Germinal center (tissue), 1 donor: ENCODE data around the gene SORBS1.

ENCODE experiments used
- DNase-seq: peaks from one replicate; pipeline ENCODE4 v3.0.0; 2012; ENCODE audit warnings: mixed read lengths, low spot score

The SORBS1 gene

DNA sequence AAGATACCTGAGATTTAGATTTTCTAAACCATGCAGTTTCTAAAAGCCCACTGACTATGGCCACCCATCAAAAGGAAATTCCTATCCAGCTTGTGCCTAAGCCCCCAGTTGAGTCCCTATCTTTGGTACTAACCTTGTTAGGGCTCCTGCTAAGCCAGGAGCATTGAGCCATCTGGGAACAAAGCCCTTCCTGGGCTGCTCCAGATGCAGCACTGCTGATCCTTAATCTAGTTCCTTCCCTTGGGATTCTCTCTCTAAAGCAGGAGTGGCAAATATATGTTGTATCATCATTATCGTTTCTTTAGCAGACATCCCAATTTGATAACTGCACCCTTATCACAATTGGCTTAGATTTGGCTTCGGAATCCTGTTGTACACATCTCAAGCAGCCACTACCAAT, 245.7 kb downstream of the SORBS1 start:
- no peak for DNase-seq

DNA sequence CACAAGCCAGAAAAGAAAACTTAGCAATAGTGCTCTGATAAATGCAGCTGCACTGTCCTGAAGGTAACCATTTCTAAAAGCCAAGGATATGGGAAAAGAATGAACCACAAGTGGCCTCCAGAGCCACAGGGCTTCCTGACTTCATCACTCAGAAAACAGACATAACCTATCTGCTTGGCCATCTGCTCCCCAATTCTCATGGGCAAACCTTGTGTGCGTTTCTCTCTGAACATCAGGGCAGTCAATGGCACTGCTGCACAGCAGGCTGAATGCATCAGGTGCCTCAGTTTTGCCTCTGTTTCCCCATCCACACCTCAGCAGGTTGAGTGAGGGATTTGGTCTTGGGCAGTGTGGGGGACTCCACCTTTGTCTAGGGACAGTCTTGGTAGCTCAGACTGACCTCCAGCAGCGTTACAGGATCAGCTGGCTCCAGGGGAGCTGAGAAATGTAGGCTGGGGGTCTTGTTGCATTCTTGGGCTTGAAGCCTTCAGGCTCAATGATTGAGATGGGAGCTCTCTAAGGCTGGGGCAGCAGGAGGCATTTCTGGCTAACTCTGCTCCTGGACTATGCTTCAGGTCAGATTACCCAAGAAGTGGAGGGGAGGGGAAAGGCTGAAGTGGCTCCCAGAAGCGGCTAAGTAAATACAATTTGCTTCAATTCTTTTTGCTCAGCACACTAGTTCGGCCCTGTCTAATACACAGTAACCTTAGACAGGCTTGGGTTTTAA, 246.8 kb downstream of the SORBS1 start:
- DNase-seq: no peak

GRCh38 chr10:95312986-95313495, 248.1 kb downstream of the SORBS1 start:
- DNase-seq: no peak

DNA sequence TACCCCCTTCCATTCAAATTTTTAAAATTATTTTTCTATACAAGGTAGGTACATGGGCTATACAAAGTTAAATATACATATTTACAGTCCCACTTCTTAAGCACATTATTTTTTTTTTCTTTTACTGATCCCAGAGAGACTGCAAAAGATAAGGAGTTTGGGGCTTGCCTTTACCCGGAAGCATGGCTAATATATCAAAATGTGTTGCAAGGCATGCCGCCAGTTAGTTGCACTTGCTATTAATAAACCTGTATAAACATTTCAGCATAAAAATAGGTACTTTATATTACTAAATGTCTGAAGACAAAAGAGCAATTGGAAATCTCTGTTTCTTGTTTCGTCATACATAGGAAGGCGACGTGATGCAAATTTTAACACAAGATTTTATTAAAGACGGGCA, 248.9 kb downstream of the SORBS1 start:
- no peak for DNase-seq

DNA sequence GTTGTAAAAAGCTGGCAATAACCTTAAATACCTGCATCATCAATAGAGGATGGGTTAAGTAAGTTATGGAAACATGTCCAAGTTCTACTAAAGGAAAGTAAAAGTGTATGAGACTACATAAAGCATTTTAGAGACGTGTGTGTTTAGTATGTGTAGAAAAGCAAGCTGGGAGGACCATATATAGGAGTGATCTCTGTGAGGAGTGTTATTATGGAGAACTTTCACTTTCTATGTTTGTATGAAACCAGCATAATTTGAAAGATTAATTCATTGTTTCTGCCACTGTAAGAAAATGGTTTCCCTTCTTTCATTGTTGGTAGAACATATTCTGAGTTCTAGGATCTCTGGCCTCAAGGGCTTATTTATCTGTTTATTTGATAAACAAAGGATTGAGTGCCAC, 251.2 kb downstream of the SORBS1 start:
- no peak for DNase-seq

GRCh38 chr10:95308389-95309302, 252.5 kb downstream of the SORBS1 start:
- DNase-seq: no peak

DNA sequence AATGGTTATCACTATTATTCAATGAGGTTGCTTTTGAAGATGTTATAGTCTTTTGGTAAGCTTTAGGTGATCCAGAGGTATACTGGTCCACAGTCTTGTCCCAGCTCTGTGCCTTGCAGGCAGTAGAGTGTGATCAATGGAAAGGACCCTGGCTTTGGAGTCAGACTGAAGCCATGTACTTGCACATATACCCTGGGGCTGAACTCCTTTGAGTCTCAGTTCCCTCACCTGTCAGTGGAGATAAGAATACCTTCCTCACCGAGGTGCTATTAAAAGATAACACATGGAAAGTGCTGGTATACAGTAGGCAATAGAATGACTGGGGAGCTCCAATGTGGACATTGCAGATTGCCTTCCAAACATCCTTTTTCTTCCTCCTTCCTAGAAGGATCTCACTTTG, 254.3 kb downstream of the SORBS1 start:
- DNase-seq: no peak

- DNase-seq: no peak
These were observed 254.9 kb downstream of the SORBS1 start for GRCh38 chr10:95306318-95306650.

GRCh38 chr10:95305606-95306317, 255.4 kb downstream of the SORBS1 start:
- DNase-seq: no peak

DNA sequence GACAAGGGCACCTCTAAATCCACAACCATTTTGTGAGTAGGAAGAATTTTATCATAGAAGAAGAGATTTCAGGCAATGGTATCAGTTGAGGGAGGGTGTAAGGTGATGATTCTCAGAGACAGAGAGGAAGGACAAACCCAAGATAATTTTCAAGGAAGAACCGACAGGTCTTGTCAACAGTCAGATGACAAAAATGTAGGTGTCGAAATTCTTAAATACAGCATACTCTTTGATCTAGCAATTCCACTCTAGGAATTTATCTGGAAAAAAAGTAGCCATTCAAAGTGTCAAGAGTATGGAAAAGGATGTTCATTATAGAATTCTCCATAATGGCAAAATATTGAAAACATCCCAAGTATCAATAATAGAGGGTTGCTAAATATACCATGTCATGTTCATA, 256.2 kb downstream of the SORBS1 start:
- no peak for DNase-seq

GRCh38 chr10:95304463-95304862, 256.7 kb downstream of the SORBS1 start:
- DNase-seq: no peak

DNA sequence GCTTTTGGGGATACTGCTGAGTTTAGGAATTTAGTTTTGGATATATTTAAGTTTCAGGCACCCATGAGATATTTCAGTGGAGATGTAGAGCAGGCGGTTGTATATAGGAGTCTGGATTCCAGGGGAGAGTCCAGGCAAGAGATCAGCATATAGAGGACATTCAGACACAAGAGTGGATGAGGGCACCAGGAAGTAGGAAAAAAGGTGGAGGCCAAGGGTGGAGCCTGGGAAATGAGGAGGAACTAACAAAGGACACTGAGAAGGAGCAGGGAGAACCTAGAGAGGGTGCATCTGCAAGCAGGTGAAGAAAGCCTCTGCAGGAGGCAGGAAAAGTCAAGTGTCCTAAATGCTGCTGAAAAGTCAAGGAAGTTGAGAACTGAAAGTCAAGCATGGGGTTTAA, 257.2 kb downstream of the SORBS1 start:
- no peak for DNase-seq

GRCh38 chr10:95303535-95303934, 257.6 kb downstream of the SORBS1 start:
- DNase-seq: no peak

- DNase-seq: no peak
These were observed 261.1 kb downstream of the SORBS1 start for GRCh38 chr10:95300022-95300539.

DNA sequence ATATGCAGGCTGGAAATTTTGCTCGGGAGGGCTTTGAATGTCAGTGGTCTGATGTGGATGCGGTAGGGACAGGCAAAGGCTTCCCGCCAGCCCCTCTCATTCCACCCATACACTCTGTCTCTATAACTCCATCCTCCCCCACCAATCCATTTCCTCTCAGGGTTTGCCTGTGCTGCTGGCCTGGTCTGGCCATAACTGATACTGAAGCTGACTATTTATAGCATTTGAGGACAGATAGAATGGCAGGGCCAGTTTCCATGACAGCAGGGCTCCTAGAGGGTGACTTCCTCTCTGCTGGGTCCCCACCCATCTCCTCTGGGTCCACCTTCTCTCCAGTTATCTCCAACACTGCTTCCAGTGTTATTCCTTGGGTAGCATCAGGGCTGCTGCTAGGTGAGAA, 263.8 kb downstream of the SORBS1 start:
- DNase-seq: no peak

DNA sequence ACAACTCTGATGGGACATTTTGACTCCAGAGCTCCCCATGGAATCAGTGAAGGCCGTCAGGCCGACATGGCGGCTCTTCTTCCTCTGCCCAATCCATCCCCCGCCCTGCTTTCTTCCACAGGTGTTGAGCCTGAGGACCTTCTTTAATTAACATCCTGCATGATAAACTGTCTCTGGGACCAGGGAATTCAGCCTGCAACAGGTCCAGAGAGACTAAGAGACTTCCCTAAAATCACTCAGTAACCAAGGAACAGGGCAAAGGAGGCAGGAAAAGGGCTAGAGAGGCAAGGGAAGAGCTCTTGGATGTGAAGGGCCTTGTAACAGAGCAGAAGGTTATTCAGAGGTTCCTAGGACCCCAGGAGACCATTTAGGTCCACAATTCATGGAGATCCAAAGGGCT, 264.4 kb downstream of the SORBS1 start:
- no peak for DNase-seq

GRCh38 chr10:95295031-95295755, 266.0 kb downstream of the SORBS1 start:
- peak; percentile 78 for DNase-seq

- DNase-seq: no peak
These were observed 267.5 kb downstream of the SORBS1 start for GRCh38 chr10:95293631-95294030.

GRCh38 chr10:95291365-95292039, 269.7 kb downstream of the SORBS1 start:
- no peak for DNase-seq

GRCh38 chr10:95290461-95291364, 270.5 kb downstream of the SORBS1 start, which contains the start of gene PDLIM1:
Gene PDLIM1, minus strand, starts transcription at chr10:95291003. Its CDS starts 88 bp downstream, at chr10:95290915.
- DNase-seq: peak; percentile 85
